GM21825 (cell line): Measurements from ENCODE around the gene SLC9A8.

Source experiments
- ATAC-seq: cut with Tn5 transposase; IDR thresholded peaks from one replicate; pipeline ENCODE4 v1.9.1; 2021; ENCODE audit warnings: mild to moderate bottlenecking, moderate library complexity; ENCODE audit not compliant: unreplicated experiment

The SLC9A8 gene

DNA sequence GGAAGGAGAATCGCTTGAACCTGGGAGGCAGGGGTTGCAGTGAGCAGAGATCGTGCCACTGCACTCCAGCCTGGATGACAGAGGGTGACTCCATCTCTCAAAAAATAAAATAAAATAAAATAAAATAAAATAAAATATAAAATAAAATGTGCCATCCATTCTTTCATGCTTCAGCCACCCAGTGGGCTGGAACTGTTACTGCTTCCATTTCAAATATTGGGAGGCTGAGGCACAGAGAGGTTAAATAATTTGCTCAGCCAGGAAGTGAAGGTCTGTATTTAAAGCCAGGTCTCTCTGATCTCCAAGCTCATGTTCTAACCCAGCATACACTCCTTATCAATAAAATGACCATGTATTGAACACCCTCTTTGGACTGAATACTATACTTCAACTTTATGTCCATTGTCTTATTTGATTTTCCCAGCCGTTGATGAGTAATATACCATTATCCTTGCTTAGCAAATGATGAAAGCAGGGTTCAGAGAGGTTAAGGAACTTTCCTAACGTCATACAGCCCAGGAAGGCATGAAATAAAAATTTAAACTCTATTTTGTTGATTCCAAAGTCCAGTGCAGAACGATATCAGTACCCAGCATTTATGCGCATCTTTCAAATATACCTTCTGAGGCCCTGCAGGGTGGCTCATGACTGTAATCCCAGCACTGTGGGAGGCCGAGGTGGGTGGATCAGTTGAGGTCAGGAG is 25.8 kb upstream of the SLC9A8 start:
- ATAC-seq: no peak

DNA sequence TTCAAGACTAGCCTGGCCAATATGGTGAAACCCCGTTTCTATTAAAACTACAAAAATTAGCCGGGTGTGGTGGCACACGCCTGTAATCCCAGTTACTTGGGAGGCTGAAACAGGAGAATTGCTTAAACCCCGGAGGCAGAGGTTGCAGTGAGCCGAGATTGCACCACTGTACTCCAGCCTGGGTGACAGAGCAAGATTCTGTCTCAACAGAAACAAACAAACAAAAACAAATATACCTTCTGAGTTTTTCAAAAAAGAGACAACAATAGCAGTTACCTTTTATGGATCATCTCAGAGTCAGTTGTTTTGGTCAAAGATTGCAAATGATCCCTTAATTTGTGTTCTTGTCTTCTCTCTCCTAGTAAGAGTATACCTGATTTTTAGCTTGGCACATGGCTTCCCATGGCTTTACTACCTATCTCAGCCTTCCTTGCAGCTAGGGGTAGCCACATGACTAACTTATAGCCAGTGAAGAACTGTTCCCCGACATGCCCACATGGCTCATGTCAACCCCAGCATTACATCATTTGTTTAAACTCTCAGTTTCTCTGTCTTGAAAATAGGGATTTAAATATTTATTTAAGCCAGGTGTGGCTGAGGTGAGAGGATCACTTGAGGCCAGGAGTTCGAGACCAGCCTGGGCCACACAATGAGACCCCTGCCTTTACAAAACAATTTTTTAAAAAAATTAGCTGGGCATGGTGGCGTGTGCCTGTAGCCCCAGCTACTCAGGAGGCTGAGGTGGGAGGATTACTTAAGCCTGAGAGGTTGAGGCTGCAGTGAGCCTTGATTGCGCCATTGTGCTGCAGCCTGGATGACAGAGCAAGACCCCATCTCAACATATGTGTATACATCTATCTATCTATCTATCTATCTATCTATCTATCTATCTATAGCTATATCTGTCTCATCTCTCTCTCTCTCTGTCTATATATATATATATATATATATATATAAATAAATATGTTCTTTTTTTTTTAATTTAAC is 25.0 kb upstream of the SLC9A8 start:
- no peak for ATAC-seq

DNA sequence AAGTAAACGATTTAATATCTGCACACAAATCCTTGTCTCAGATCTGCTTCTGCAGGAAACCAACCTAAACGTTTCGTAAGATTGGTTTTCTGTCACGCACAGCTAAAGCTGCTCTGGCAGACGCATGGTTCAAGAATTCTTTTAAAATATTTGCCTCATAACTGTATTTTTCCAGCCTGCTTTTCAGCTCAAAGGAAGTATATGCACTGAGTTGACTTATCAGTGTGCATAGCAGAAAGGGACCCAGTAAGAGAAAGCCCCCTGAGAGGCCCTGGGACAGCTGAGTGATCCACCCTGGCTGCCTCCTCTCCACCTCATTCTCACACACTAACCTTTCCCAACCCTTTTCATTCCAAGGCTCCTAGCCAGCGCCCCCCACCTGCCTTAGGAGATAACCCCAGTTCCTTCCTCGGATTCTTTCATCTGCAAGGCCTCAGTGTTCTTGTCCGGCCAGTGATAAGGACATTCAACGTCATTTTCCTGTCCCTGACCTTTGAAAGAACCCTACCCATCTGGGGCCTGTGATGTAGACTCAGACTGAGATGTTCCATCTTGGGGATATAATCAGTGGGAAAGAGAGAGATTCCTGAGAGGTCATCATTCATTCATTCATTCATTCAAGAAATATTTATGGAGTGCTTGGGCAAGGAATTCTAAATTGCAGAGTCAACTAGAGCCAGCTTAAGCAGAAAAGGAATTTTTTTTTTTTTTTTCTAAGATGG is 22.4 kb upstream of the SLC9A8 start:
- no peak for ATAC-seq

DNA sequence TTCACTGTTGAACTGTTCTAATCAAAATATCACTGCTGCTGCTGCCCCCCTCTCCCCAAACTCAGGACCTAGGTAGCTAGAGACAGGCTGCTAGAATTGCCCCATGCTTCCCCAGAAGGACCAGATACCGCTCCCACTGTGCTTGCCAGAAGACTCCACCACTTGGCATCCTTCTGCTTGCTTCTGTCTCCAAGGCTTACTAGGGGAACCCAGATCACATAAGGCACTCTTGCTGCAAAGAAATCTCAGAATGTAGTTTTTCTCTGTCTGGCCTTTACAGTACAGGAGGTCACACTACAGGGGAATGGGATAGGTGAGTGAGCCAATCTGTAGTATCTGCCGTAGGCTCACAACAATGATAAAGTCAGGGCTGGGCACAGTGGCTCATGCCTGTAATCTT is 21.5 kb upstream of the SLC9A8 start:
- ATAC-seq: no peak

DNA sequence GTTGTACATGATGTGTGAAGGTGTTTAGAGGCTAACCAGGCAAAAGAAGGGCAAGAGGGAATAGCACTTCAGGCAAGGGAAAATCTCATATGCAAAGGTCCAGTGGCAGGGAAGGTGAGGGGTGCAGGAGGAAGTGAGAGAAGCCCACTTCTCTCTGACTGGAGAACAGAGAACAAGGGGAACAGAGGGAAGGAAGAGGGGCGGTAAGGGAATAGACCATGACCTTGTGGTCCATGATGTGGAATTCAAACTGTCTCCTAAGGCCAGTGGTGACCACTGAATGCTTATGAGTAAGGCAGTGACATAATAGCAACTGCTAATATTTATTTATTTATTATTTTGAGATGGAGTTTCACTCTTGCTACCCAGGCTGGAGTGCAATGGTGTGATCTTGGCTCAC is 20.6 kb upstream of the SLC9A8 start:
- no peak for ATAC-seq

DNA sequence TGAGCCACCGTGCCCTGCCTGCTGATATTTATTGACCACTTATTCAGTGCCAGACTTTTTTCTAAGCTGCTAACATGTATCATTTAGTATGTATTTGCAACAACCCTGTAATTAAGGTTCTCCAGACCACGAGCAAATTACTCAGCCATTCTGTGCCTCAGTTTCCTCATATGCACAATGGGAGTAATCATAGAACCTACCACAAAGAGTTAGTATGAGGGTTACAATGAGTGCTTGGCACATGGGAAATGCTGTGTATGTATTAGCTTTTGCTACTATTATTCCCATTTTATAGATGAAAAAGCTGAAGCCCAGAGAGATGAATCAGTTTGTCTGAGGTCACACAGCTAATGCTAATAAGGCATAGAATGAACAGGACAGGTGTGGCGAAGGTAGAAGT is 20.0 kb upstream of the SLC9A8 start:
- no peak for ATAC-seq

DNA sequence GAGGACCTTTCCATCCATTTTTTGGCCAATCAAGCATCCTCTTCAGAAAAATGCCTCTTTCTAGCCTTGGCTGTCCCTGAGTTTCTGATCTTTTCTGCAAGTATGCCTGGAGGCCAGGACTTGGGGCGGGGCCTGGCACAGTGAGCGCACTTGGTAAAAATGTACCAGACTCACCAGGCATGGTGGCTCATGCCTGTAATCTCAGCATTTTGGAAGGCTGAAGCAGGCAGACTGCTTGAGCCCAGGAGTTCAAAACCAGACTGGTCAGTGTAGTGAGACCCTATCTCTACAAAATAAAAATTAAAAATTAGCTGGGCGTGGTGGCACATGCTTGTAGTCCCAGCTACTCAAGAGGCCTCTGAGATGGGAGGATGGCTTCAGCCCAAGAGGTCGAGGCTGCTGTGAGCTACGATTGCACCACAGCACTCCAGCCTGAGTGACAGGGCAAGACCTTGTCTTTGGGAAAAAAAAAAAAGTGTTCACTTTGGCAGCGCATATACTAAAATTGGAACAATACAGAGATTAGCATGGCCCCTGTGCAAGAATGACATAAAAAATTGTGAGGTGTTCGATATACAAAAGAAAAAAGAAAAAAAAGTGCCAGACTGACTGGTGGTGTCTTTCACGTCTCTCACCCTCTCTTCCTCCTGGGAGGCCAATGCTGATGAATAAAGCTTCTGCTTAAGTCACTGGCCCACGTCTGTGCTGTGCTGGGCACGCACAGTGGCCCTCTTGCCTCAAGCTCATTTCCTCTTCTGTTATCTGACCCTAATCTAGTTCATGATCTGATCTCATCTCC is 18.1 kb upstream of the SLC9A8 start:
- ATAC-seq: no peak

DNA sequence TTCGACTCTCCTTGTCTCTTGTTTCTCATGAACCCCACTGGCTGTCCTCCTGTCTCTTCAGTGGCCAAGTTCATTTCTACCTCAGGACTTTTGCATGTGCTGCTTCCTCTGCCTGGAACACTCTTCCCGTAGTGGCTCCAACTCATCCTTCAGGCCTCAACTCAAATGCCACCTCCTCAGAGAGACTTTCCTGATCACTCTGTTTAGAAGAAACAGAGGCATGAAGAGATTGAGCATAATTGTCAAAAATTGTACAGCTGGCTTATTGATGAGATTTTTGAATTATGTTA is 17.5 kb upstream of the SLC9A8 start:
- no peak for ATAC-seq

DNA sequence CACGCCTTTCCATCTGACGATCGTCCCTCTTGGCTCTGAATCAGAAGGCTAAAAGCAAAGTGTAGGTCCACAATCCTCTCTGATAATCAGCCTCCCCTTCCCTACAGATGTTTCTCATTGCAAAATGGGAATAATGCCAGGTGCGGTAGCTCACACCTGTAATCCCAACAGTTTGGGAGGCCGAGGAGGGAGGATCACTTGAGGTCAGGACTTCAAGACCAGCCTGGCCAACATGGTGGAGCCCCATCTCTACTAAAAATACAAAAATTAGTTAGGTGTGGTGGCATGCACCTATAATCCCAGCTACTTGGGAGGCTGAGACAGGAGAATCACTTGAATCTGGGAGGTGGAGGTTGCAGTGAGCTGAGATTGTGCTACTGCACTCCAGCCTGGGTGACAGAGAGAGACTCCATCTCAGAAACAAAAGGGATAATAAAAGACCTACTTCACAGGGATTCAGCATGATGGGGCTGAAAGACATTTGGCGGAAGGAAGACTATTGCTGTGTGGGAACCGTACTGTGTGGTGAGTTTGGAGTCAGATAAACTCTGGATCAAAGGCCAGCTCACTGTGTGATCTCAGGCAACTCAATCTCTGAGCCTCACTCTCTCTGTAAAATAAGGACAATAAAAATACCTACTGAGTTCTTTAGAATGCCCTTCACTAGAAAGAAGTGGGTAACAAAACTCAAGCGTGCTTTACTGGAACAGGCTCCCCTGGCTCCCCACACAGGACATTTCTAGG is 15.9 kb upstream of the SLC9A8 start:
- ATAC-seq: no peak

DNA sequence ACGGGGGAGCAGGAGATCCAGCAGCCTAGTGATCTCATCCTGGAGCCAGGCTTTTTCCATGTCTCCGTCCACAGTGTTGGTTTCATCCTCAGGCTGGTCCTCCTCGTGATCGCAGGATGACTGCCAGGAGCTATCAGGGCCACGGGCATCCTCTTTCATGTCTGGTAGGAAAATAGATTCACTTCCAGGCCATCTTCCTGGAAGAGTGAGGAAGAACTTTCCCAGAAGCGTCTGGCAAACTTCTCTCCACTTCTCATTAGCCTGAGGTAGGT is 15.3 kb upstream of the SLC9A8 start:
- no peak for ATAC-seq

DNA sequence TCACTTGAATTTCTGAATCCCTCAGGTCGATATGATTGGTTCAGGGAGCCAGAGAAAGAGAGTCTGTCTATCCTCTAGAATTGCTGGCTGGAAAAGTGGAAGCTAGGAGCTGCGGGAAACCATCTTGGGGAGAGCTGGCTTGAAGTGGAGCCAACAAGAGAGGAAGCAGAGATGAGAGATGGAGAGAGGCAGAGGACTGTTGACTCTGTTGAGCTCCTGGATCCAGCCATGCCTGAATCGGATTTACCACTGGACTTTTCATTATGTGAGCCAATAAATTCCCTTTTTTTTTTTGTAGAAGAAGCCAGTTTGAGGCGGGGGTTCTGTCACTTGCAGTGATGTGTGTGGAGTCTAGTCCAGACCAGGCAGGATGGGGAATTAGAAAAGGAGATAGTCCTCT is 13.9 kb upstream of the SLC9A8 start:
- no peak for ATAC-seq

DNA sequence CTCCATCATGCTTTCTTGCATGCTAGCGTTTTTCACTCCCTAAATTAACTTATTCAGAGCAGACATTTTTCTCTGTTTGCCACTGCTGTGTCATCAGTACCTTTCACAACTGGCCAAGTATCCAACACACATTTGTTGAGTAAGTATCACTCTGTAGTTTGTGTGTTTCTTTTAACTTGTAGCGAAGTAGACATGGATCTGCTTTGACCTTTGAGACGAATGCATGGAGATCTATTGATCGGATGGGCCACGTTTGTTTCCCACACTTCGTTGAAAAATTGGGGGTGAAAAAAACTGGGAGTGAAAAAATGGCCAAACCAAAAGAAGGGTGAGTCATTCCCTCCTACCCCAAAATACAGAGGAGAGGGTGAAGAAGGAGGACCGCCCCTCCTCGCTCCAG is 12.9 kb upstream of the SLC9A8 start:
- ATAC-seq: no peak

DNA sequence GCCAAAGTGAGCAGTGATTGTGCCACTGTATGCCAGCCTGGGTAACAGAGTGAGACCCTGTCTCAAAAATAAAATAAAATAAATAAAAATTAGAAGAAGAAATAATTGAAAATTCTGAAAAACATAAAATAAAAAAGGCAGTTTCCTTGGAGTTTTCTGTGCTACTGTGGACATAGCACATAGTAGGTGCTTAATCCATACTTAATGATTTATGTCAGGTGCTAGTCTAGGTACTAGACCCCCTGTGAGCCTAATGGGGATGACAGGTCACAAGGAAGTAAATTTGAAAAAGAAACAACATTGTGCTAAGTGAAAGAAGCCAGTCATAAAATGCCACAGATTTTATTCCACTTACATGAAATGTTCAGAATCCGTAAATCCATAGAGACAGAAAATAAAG is 9.2 kb upstream of the SLC9A8 start:
- no peak for ATAC-seq

DNA sequence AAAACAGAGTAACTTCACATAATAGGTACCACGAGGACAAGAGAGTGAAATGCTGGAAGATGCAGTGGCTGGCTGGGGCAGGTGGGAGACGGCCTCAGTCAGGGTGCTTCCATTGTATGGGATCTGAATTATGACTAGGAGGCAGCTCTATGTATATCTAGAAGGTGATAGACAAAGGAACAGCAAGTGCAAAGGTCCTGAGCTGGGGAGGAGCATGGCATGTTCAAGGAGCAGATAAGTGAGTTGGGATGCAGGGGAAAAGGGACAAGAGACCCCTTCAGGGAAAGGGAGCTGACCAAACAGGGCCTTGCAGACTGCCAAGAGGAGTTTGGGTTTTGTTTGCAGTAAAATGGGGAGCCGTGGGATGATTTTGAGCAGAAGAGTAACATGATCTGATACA is 8.3 kb upstream of the SLC9A8 start:
- no peak for ATAC-seq

DNA sequence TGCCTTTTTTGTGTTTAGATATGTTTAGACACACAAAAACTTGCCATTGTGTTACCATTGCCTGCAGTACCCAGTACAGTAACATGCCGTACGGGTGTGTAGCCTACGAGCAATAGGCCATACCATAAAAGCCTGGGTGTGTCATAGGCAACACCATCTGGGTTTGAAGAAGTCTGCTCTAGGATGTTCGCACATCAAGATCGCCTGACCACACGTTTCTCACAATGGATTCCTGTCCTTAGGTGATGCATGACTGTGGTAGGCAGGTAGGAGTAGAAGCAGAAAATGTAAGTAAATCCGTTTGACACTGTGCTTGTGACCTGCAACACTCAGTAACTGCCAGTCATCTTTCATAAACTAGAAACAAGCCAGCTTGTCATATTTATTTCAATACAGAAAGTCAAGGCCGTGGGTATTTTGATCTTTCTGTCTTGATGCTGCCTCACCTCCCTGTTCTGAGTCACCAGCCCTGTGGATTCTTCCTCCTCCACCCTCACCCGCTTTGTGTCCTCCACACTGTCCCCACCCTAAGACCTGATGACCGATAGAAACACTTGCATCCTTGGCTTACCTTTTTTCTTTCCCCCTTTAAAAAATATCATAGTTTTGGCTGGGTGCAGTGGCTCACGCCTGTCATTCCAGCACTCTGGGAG is 7.3 kb upstream of the SLC9A8 start:
- peak; percentile 40 for ATAC-seq

DNA sequence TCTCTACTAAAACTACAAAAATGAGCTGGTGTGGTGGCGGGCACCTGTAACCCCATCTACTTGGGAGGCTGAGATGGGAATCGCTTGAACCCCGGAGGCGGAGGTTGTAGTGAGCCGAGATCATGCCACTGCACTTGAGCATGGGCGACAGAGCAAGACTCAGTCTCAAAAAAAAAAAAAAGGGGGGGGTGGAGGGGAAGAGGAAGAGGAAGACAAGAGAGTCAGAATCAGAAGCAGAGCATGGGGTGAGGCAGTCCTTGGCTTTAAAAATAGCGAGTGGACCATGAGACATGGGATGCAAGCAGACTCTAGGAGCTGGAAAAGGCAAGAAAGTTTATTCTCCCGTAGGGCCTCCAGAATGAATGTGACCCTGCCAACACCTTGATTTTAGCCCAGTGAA is 3.9 kb upstream of the SLC9A8 start:
- no peak for ATAC-seq

DNA sequence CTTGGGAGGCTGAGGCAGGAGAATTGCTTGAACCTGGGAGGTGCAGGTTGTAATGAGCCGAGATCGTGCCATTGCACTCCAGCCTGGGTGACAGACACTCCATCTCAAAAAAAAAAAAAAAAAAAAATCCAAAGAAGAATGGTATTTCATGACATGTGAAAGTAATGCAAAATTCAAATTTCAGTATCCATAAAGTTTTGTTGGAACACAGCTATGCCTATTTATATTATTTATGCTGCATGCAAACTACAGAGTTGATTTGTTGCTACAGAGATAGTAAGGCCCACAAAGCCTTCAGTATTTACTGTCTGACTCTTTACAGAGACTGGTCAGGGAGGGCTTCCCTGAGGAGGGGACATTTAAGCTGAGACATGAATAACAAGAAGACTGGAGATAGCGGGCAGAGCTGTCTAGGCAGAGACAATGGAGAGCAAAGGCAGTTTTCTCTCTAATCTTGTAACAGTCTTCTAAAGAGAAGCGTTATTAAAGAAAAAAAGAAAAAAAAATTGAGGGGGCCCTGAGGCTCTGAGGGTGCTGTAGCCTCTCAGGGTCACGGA is 2.7 kb upstream of the SLC9A8 start:
- ATAC-seq: no peak

DNA sequence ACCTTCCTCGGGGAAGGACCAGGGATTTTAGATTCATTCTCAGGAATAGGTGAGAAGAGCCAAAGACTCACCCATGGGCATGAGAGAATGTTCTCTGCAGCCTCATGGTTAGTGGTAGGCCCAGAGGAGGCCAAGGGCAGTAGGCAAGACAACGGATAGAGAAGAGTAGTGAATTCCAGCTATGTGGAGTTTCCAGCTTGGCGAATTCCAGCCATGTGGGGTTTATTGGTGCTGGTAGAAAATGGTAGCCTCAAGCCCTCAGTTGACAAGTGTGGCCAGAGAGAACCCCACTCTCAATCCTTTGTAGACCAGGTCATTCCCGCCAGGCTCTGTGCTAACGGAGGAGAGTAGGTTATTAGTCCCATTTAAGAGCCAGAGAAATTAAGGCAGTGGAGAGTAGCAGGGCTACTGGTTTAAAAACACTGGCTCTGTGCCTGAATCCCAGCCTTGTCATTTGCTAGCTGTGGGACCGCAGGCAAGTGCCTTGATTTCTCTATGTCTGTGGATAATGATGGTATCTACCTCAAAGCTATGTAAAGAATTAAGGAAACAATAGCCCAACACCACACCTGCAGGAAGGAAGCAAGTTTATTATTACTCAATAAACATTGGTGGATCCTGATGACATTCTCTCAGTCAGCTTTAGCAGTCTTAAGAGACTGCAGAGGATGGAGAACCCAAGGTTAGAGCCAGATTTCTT is 2.0 kb upstream of the SLC9A8 start:
- ATAC-seq: no peak

DNA sequence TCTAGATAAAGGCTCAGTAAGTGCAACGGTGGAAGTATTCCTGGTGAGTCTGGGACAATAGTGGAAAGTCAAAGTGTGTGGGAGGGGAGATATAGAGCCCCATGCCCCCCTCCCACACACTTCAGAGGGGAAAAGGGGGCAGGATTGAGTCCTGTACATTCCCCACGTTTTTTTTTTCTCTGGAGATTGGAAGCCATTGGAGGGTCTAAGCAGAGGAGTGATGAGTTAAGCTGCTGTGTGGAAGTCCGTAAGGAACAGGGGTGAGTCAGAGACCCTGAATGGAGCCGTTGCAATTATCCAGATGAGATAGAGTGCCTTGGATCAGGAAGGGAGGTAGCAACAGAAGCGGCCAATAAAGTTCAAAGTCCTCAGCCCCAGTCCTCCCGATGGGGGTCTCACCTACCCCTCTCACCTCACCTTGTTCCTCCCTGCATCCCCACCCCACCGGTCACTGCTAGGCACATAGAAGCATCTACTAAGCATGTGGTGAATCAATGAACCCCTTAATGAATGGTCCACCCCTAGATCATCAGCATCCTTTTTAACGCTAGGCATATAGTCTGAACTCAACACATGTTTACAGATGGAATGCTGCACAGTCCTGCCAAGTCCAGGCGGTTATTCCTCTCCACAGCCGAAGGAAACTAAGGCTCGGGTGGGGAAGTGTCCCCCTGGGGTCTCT is 662 bp upstream of the SLC9A8 start:
- no peak for ATAC-seq
